ENCODE measurements around the gene STK32C.

DNA sequence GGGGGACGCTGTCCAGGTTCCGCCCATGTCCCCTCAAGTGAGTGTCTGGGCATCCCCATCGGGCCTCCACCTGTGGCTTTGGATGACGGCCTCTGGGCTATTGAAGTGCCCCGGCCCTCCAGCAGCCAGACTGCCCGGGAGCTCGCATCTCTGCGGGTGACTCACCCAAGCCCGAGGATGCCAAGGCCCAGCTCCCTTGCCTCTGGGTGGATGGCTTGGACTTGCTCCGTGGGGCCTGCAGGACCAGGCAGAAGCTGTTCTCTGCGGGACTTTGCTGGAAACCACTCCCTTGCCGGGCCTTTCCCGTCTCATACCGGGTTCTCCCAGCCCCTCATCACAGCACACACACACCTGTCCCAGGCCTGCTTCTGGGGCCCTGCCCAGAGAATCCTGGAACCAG is 98.6 kb downstream of the STK32C start:
- TF ChIP-seq, protein P1, sequence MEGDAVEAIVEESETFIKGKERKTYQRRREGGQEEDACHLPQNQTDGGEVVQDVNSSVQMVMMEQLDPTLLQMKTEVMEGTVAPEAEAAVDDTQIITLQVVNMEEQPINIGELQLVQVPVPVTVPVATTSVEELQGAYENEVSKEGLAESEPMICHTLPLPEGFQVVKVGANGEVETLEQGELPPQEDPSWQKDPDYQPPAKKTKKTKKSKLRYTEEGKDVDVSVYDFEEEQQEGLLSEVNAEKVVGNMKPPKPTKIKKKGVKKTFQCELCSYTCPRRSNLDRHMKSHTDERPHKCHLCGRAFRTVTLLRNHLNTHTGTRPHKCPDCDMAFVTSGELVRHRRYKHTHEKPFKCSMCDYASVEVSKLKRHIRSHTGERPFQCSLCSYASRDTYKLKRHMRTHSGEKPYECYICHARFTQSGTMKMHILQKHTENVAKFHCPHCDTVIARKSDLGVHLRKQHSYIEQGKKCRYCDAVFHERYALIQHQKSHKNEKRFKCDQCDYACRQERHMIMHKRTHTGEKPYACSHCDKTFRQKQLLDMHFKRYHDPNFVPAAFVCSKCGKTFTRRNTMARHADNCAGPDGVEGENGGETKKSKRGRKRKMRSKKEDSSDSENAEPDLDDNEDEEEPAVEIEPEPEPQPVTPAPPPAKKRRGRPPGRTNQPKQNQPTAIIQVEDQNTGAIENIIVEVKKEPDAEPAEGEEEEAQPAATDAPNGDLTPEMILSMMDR (IDR thresholded peaks at IDR 0.05): no peak
- TF ChIP-seq ZFX (IDR thresholded peaks at IDR 0.05; ENCODE audit: borderline replicate concordance): no peak

Measured in 22Rv1 (cell line).